GM21528 (cell line): ENCODE data around the gene NAP1L5.

Experiments used
- ATAC-seq: cut with Tn5 transposase; IDR thresholded peaks from one replicate; pipeline ENCODE4 v1.9.1; 2021; ENCODE audit warnings: mild to moderate bottlenecking, moderate library complexity; ENCODE audit not compliant: unreplicated experiment, low FRiP score

NAP1L5 gene

GRCh38 chr4:88724406-88724805, 26.8 kb upstream of the NAP1L5 start:
- ATAC-seq: no peak

- ATAC-seq: no peak
Measured at GRCh38 chr4:88722828-88723227, 25.2 kb upstream of the NAP1L5 start.

GRCh38 chr4:88722276-88722780, 24.7 kb upstream of the NAP1L5 start:
- no peak for ATAC-seq

- ATAC-seq: no peak
Measured at GRCh38 chr4:88720451-88721428, 23.1 kb upstream of the NAP1L5 start.

- ATAC-seq: no peak
Measured at GRCh38 chr4:88719381-88719780, 21.8 kb upstream of the NAP1L5 start.

GRCh38 chr4:88718098-88718497, 20.5 kb upstream of the NAP1L5 start:
- ATAC-seq: no peak

- ATAC-seq: no peak
Measured at GRCh38 chr4:88713782-88714181, 16.2 kb upstream of the NAP1L5 start.

GRCh38 chr4:88709989-88710388, 12.4 kb upstream of the NAP1L5 start:
- ATAC-seq: no peak

GRCh38 chr4:88706574-88706973, 8.9 kb upstream of the NAP1L5 start:
- ATAC-seq: no peak

- no peak for ATAC-seq
Measured at GRCh38 chr4:88705805-88706492, 8.3 kb upstream of the NAP1L5 start.

GRCh38 chr4:88705223-88705622, 7.6 kb upstream of the NAP1L5 start:
- ATAC-seq: no peak

GRCh38 chr4:88702782-88703181, 5.2 kb upstream of the NAP1L5 start:
- ATAC-seq: no peak

GRCh38 chr4:88698519-88698918, 890 bp upstream of the NAP1L5 start:
- ATAC-seq: no peak

GRCh38 chr4:88697141-88697540, 488 bp downstream of the NAP1L5 start:
- ATAC-seq: no peak

- ATAC-seq: no peak
Measured at GRCh38 chr4:88696630-88697029, 999 bp downstream of the NAP1L5 start.

- ATAC-seq: no peak
Measured at GRCh38 chr4:88693792-88694191, 3.8 kb downstream of the NAP1L5 start.

GRCh38 chr4:88690355-88690754, 7.3 kb downstream of the NAP1L5 start:
- ATAC-seq: no peak

GRCh38 chr4:88681209-88681608, 16.4 kb downstream of the NAP1L5 start:
- ATAC-seq: no peak

GRCh38 chr4:88675543-88675942, 22.1 kb downstream of the NAP1L5 start:
- no peak for ATAC-seq

- ATAC-seq: no peak
Measured at GRCh38 chr4:88674979-88675378, 22.6 kb downstream of the NAP1L5 start.

- ATAC-seq: no peak
Measured at GRCh38 chr4:88674565-88674964, 23.1 kb downstream of the NAP1L5 start.
